Hepatocyte (in vitro differentiated cells): Measurements from ENCODE around the gene ZNF44. TPM values are rescaled to one million over a fixed set of nuclear protein-coding genes. Genes with fewer than 3 reads are reported as not detected.
A peak's percentile ranks its signal among the peaks of the same experiment; 100 is the strongest.

Experiments
- DNase-seq: peaks from one replicate; pipeline ENCODE4 v3.0.0-alpha.2; 2016; ENCODE audit warnings: low spot score
- H2AFZ ChIP-seq: fragments of 200-600 bp; sonication (generic); 2 replicates; pipeline ENCODE4 v1.6.0; 2016; ENCODE audit warnings: antibody characterized with exemption, mild to moderate bottlenecking
- H3K27ac ChIP-seq: fragments of 200-600 bp; sonication (generic); 2 replicates; pipeline ENCODE4 v1.5.1; 2016; ENCODE audit warnings: mild to moderate bottlenecking
- H3K27me3 ChIP-seq: fragments of 200-600 bp; sonication (generic); 2 replicates; pipeline ENCODE4 v1.6.1; 2016
- H3K36me3 ChIP-seq: fragments of 200-600 bp; sonication (generic); replicated peaks from 2 replicates; pipeline ENCODE4 v1.5.1; 2016; ENCODE audit warnings: low read depth; ENCODE audit not compliant: insufficient read depth
- H3K4me1 ChIP-seq: fragments of 200-600 bp; sonication (generic); 2 replicates; pipeline ENCODE4 v1.5.1; 2016; ENCODE audit warnings: mild to moderate bottlenecking, moderate library complexity; ENCODE audit not compliant: insufficient read depth
- H3K4me2 ChIP-seq: fragments of 200-600 bp; sonication (generic); 2 replicates; pipeline ENCODE4 v1.6.0; 2016
- H3K4me3 ChIP-seq: fragments of 200-600 bp; sonication (generic); 2 replicates; pipeline ENCODE4 v1.5.1; 2016; ENCODE audit warnings: mild to moderate bottlenecking
- H3K79me2 ChIP-seq: fragments of 200-600 bp; sonication (generic); 2 replicates; pipeline ENCODE4 v1.6.0; 2017; ENCODE audit warnings: mild to moderate bottlenecking
- H3K9me2 ChIP-seq: fragments of 200-600 bp; sonication (generic); replicated peaks from 2 replicates; pipeline ENCODE4 v1.6.0; 2017; ENCODE audit warnings: mild to moderate bottlenecking; ENCODE audit not compliant: insufficient read depth
- H3K9me3 ChIP-seq: fragments of 200-600 bp; sonication (generic); 2 replicates; pipeline ENCODE4 v1.5.1; 2016; ENCODE audit warnings: low read depth, mild to moderate bottlenecking
- H4K20me1 ChIP-seq: fragments of 200-600 bp; sonication (generic); 2 replicates; pipeline ENCODE4 v1.6.0; 2016; ENCODE audit warnings: mild to moderate bottlenecking; ENCODE audit not compliant: insufficient read depth, poor library complexity, severe bottlenecking
- EZH2 ChIP-seq: fragments of 200-600 bp; sonication (generic); IDR thresholded peaks from 2 replicates; pipeline ENCODE4 v1.6.1; 2016; ENCODE audit warnings: antibody characterized with exemption, mild to moderate bottlenecking, borderline replicate concordance
- EZH2phosphoT487 ChIP-seq: fragments of 200-600 bp; sonication (generic); IDR thresholded peaks from one replicate; pipeline ENCODE4 v1.6.1; 2018; ENCODE audit warnings: antibody characterized with exemption, mild to moderate bottlenecking, low read depth, moderate library complexity; ENCODE audit not compliant: unreplicated experiment, severe bottlenecking
- WGBS: methylation state at CpG from one replicate; pipeline ENCODE4 v1.1.6; 2016; ENCODE audit warnings: low lambda C conversion rate; ENCODE audit errors: missing lambda C conversion rate; 5-methylcytosine and 5-hydroxymethylcytosine counted together
- polyA plus RNA-seq: library from polyadenylated mRNA; unstranded; fragments of >200 nt; fragmentation: Nextera tagmentation; extraction: Ambion mirVana; gene quantifications from 2 replicates; pipeline ENCODE4 v1.2.1, GENCODE V29; 2016
- total RNA-seq: library from RNA; depleted of rRNA; stranded (reverse); fragments of >200 nt; gene quantifications from 2 replicates; pipeline ENCODE4 v1.2.3, GENCODE V29; 2014
- TF ChIP-seq, protein P1 (sequence below): fragments of 200-600 bp; sonication (generic); IDR thresholded peaks from 2 replicates; pipeline ENCODE4 v1.5.1; 2016; ENCODE audit warnings: antibody characterized with exemption, mild to moderate bottlenecking; ENCODE audit not compliant: poor library complexity

ZNF44 gene
- total RNA-seq (10.9 and 11.7 TPM in 2 replicates), polyA plus RNA-seq (9.9 and 10.0 TPM in 2 replicates)

GRCh38 chr19:12294249-12295158, at the start of gene ZNF44:
ZNF44 (minus strand) TSS chr19:12294883; CDS start chr19:12294694, 189 bp downstream.
- peak; percentile 98 for DNase-seq
- Histone ChIP-seq H4K20me1 (peaks cover 9% of the 10 kb centered on the region), H3K9me2 (no peaks in the 10 kb centered on the region), H3K4me1 (peaks cover 6% of the 10 kb centered on the region), H3K27me3 (no peaks in the 10 kb centered on the region), H2AFZ (peak within 1 kb of the TSS; percentile 76), H3K4me2 (peak within 1 kb of the TSS; percentile 78), H3K79me2 (peaks cover 44% of the 10 kb centered on the region), H3K27ac (peak within 1 kb of the TSS; percentile 98), H3K9me3 (no peaks in the 10 kb centered on the region), H3K36me3 (no peaks in the 10 kb centered on the region), H3K4me3 (peak within 1 kb of the TSS; percentile 54)
- TF ChIP-seq, protein P1, sequence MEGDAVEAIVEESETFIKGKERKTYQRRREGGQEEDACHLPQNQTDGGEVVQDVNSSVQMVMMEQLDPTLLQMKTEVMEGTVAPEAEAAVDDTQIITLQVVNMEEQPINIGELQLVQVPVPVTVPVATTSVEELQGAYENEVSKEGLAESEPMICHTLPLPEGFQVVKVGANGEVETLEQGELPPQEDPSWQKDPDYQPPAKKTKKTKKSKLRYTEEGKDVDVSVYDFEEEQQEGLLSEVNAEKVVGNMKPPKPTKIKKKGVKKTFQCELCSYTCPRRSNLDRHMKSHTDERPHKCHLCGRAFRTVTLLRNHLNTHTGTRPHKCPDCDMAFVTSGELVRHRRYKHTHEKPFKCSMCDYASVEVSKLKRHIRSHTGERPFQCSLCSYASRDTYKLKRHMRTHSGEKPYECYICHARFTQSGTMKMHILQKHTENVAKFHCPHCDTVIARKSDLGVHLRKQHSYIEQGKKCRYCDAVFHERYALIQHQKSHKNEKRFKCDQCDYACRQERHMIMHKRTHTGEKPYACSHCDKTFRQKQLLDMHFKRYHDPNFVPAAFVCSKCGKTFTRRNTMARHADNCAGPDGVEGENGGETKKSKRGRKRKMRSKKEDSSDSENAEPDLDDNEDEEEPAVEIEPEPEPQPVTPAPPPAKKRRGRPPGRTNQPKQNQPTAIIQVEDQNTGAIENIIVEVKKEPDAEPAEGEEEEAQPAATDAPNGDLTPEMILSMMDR = no peak
- TF ChIP-seq EZH2phosphoT487 = no peak
- TF ChIP-seq EZH2 = no peak
- under 1% methylated on average over 58 of the region's 66 CpGs for WGBS

- Histone ChIP-seq H3K79me2 (peaks cover 15% of the 10 kb centered on the region), H3K4me1 (peaks cover 17% of the 10 kb centered on the region), H2AFZ (peak within 1 kb of the TSS; percentile 79), H3K9me3 (no peaks in the 10 kb centered on the region), H3K27ac (peak within 1 kb of the TSS; percentile 91), H3K36me3 (no peaks in the 10 kb centered on the region), H3K4me3 (peak within 1 kb of the TSS; percentile 75), H4K20me1 (no peaks in the 10 kb centered on the region), H3K27me3 (no peaks in the 10 kb centered on the region), H3K4me2 (peak within 1 kb of the TSS; percentile 89), H3K9me2 (no peaks in the 10 kb centered on the region)
- TF ChIP-seq EZH2phosphoT487 (no peak), EZH2 (no peak)
- TF ChIP-seq, protein P1 = no peak
- WGBS = 3% methylated on average over 55 of the region's 55 CpGs
- peak; percentile 98 for DNase-seq
Measured at GRCh38 chr19:12333162-12334159, 38.8 kb upstream of the ZNF44 start, which contains the start of gene ZNF563. ZNF563 (minus strand) TSS chr19:12333633; CDS start chr19:12333482, 151 bp downstream.

DNA sequence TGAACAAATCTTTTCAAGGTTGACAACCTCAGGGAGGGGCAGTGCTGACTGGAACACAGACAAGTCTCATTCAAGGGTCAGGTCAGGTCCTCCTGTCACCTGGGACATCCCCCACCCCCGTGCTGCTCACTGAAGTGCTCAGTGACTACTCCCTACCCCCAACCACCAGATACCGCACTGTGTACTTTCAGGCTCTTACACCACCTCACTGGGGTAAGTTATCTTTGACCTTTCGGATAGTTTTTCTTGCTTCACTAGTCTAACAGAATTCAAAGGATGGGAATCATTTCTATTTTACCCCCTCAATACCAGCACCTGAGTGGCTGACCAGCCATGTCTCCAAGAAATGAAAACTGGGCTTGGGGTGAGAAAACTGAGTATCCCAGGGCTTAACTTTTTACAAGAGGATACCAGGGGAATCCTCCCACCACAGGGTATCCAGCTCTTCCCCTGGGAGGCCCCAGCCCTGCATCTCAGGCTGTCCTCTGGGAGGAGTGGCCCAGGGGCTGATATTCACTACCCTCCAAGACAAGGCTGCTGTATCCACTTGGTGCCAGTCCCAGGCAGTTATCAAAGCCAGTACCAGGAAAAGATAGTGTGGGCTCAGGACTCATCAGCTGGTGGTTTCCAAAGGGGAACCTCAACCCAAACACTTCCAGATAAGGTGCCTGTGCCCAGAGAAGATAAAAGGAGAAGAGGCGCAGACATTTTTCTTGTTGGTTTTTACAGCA, 36.7 kb upstream of the ZNF44 start:
- Histone ChIP-seq H3K36me3 (no peaks in the 10 kb centered on the region), H3K27me3 (no peaks in the 10 kb centered on the region), H3K9me2 (no peaks in the 10 kb centered on the region), H3K27ac (peak overlapping the region; percentile 91), H4K20me1 (no peaks in the 10 kb centered on the region), H3K4me1 (peaks cover 17% of the 10 kb centered on the region), H3K4me3 (no peak overlapping the region), H3K79me2 (peaks cover 34% of the 10 kb centered on the region), H3K9me3 (no peaks in the 10 kb centered on the region), H3K4me2 (peak overlapping the region; percentile 89), H2AFZ (no peak overlapping the region)
- DNase-seq = peak; percentile 66
- TF ChIP-seq EZH2phosphoT487 (no peak), EZH2 (no peak)
- TF ChIP-seq, protein P1 = no peak
- WGBS = 54% methylated on average over 4 of the region's 4 CpGs
